Measurements from ENCODE around the gene PHACTR3. TPM values are rescaled to one million over a fixed set of nuclear protein-coding genes. Genes with fewer than 3 reads are reported as not detected.

Gene PHACTR3
- total RNA-seq, 2 experiments from 2014 or later: not detected

GRCh38 chr20:59690101-59690500 lies 85.8 kb downstream of the PHACTR3 start:
- POLR2A ChIA-PET: no interaction called here
- Mint-ChIP-seq H3K4me1 (ENCODE audit: low read depth) (no peaks in the 10 kb centered on the region), H3K27ac (no peak overlapping the region), H3K4me3 (no peak overlapping the region), H3K27me3 (peaks cover 6% of the 10 kb centered on the region), H3K9me3 (no peaks in the 10 kb centered on the region), H3K36me3 (no peaks in the 10 kb centered on the region)
- CTCF ChIA-PET: no interaction called here
- no peak for DNase-seq
- intact Hi-C loops (cut with micrococcal nuclease): no loop called here

GRCh38 chr20:59690976-59691375 lies 86.6 kb downstream of the PHACTR3 start:
- Mint-ChIP-seq H3K9me3 (no peaks in the 10 kb centered on the region), H3K4me3 (no peak overlapping the region), H3K27me3 (peaks cover 6% of the 10 kb centered on the region), H3K36me3 (no peaks in the 10 kb centered on the region), H3K4me1 (ENCODE audit: low read depth) (no peaks in the 10 kb centered on the region), H3K27ac (no peak overlapping the region)
- intact Hi-C loops (cut with micrococcal nuclease): no loop called here
- ChIA-PET CTCF (no interaction called here), POLR2A (no interaction called here)
- DNase-seq: no peak

- no peak for DNase-seq
- H3K36me3 Mint-ChIP-seq: no peaks in the 10 kb centered on the region
- intact Hi-C loops (cut with micrococcal nuclease): no loop called here
- peaks cover 6% of the 10 kb centered on the region for H3K27me3 Mint-ChIP-seq
- ChIA-PET POLR2A (no interaction called here), CTCF (no interaction called here)
- H3K4me1 Mint-ChIP-seq (ENCODE audit: low read depth): no peaks in the 10 kb centered on the region
- H3K4me3 Mint-ChIP-seq: no peak overlapping the region
- no peak overlapping the region for H3K27ac Mint-ChIP-seq
- no peaks in the 10 kb centered on the region for H3K9me3 Mint-ChIP-seq
Observed at GRCh38 chr20:59692139-59692538, 87.8 kb downstream of the PHACTR3 start.

GRCh38 chr20:59693587-59693986 lies 89.2 kb downstream of the PHACTR3 start:
- POLR2A ChIA-PET: no interaction called here
- intact Hi-C loops (cut with micrococcal nuclease): no loop called here
- H3K9me3 Mint-ChIP-seq: no peaks in the 10 kb centered on the region
- H3K27me3 Mint-ChIP-seq: peaks cover 6% of the 10 kb centered on the region
- CTCF ChIA-PET: no interaction called here
- H3K36me3 Mint-ChIP-seq: no peaks in the 10 kb centered on the region
- H3K27ac Mint-ChIP-seq: no peak overlapping the region
- H3K4me3 Mint-ChIP-seq: no peak overlapping the region
- DNase-seq: no peak
- H3K4me1 Mint-ChIP-seq (ENCODE audit: low read depth): no peaks in the 10 kb centered on the region

- DNase-seq: no peak
- Mint-ChIP-seq H3K9me3 (no peaks in the 10 kb centered on the region), H3K27ac (no peak overlapping the region), H3K27me3 (peaks cover 6% of the 10 kb centered on the region), H3K4me1 (ENCODE audit: low read depth) (no peaks in the 10 kb centered on the region), H3K36me3 (no peaks in the 10 kb centered on the region), H3K4me3 (no peak overlapping the region)
- ChIA-PET POLR2A (no interaction called here), CTCF (no interaction called here)
- intact Hi-C loops (cut with micrococcal nuclease): no loop called here
Observed at GRCh38 chr20:59696476-59696875, 92.1 kb downstream of the PHACTR3 start.

GRCh38 chr20:59697068-59697467 lies 92.7 kb downstream of the PHACTR3 start:
- no peak for DNase-seq
- no peaks in the 10 kb centered on the region for H3K4me1 Mint-ChIP-seq (ENCODE audit: low read depth)
- intact Hi-C loops (cut with micrococcal nuclease): no loop called here
- no peaks in the 10 kb centered on the region for H3K9me3 Mint-ChIP-seq
- POLR2A ChIA-PET: no interaction called here
- H3K36me3 Mint-ChIP-seq: no peaks in the 10 kb centered on the region
- no peak overlapping the region for H3K4me3 Mint-ChIP-seq
- H3K27me3 Mint-ChIP-seq: peaks cover 4% of the 10 kb centered on the region
- no peak overlapping the region for H3K27ac Mint-ChIP-seq
- CTCF ChIA-PET: no interaction called here

- no peaks in the 10 kb centered on the region for H3K9me3 Mint-ChIP-seq
- H3K4me3 Mint-ChIP-seq: no peak overlapping the region
- H3K36me3 Mint-ChIP-seq: no peaks in the 10 kb centered on the region
- H3K27me3 Mint-ChIP-seq: peaks cover 1% of the 10 kb centered on the region
- no peak for DNase-seq
- no peak overlapping the region for H3K27ac Mint-ChIP-seq
- intact Hi-C loops (cut with micrococcal nuclease): no loop called here
- no peaks in the 10 kb centered on the region for H3K4me1 Mint-ChIP-seq (ENCODE audit: low read depth)
- CTCF ChIA-PET: interaction anchor here (0.6 to 0.7 kb wide), 3 partner anchors 100 to 443 kb away, joined by 3 to 5 read pairs (median 3); no protein-coding TSS in a partner anchor
- POLR2A ChIA-PET: no interaction called here
Observed at GRCh38 chr20:59698598-59698997, 94.3 kb downstream of the PHACTR3 start.

GRCh38 chr20:59701236-59701635 lies 96.9 kb downstream of the PHACTR3 start:
- intact Hi-C loops (cut with micrococcal nuclease): no loop called here
- POLR2A ChIA-PET: no interaction called here
- H3K4me3 Mint-ChIP-seq: no peak overlapping the region
- no peak for DNase-seq
- H3K27ac Mint-ChIP-seq: no peak overlapping the region
- no peaks in the 10 kb centered on the region for H3K4me1 Mint-ChIP-seq (ENCODE audit: low read depth)
- no peaks in the 10 kb centered on the region for H3K36me3 Mint-ChIP-seq
- peaks cover 4% of the 10 kb centered on the region for H3K27me3 Mint-ChIP-seq
- CTCF ChIA-PET: no interaction called here
- H3K9me3 Mint-ChIP-seq: no peaks in the 10 kb centered on the region

- CTCF ChIA-PET: no interaction called here
- DNase-seq: no peak
- intact Hi-C loops (cut with micrococcal nuclease): no loop called here
- Mint-ChIP-seq H3K9me3 (no peaks in the 10 kb centered on the region), H3K36me3 (no peaks in the 10 kb centered on the region), H3K27ac (no peak overlapping the region), H3K4me1 (ENCODE audit: low read depth) (no peaks in the 10 kb centered on the region), H3K4me3 (no peak overlapping the region), H3K27me3 (peaks cover 6% of the 10 kb centered on the region)
- POLR2A ChIA-PET: no interaction called here
Observed at GRCh38 chr20:59703046-59703445, 98.7 kb downstream of the PHACTR3 start.

GRCh38 chr20:59705651-59706399 lies 101.5 kb downstream of the PHACTR3 start:
- Mint-ChIP-seq H3K9me3 (no peaks in the 10 kb centered on the region), H3K27ac (no peak overlapping the region), H3K4me1 (ENCODE audit: low read depth) (no peaks in the 10 kb centered on the region), H3K36me3 (no peaks in the 10 kb centered on the region), H3K4me3 (no peak overlapping the region), H3K27me3 (peaks cover 6% of the 10 kb centered on the region)
- ChIA-PET CTCF (no interaction called here), POLR2A (no interaction called here)
- DNase-seq: no peak
- intact Hi-C loops (cut with micrococcal nuclease): no loop called here

GRCh38 chr20:59706400-59706693 lies 102.0 kb downstream of the PHACTR3 start:
- Mint-ChIP-seq H3K9me3 (no peaks in the 10 kb centered on the region), H3K4me3 (no peak overlapping the region), H3K4me1 (ENCODE audit: low read depth) (no peaks in the 10 kb centered on the region), H3K27ac (no peak overlapping the region), H3K36me3 (no peaks in the 10 kb centered on the region), H3K27me3 (peaks cover 6% of the 10 kb centered on the region)
- POLR2A ChIA-PET: no interaction called here
- DNase-seq: no peak
- CTCF ChIA-PET: no interaction called here
- intact Hi-C loops (cut with micrococcal nuclease): no loop called here

- DNase-seq: no peak
- Mint-ChIP-seq H3K4me3 (no peak overlapping the region), H3K27ac (no peak overlapping the region), H3K9me3 (peaks cover 10% of the 10 kb centered on the region), H3K27me3 (peaks cover 6% of the 10 kb centered on the region), H3K36me3 (no peaks in the 10 kb centered on the region), H3K4me1 (ENCODE audit: low read depth) (no peaks in the 10 kb centered on the region)
- intact Hi-C loops (cut with micrococcal nuclease): no loop called here
- ChIA-PET POLR2A (no interaction called here), CTCF (no interaction called here)
Observed at GRCh38 chr20:59708326-59708725, 104.0 kb downstream of the PHACTR3 start.

- ChIA-PET CTCF (no interaction called here), POLR2A (no interaction called here)
- Mint-ChIP-seq H3K4me1 (ENCODE audit: low read depth) (no peaks in the 10 kb centered on the region), H3K27me3 (peaks cover 9% of the 10 kb centered on the region), H3K9me3 (peaks cover 15% of the 10 kb centered on the region), H3K4me3 (no peak overlapping the region), H3K27ac (no peak overlapping the region), H3K36me3 (no peaks in the 10 kb centered on the region)
- intact Hi-C loops (cut with micrococcal nuclease): no loop called here
- no peak for DNase-seq
Observed at GRCh38 chr20:59709636-59710035, 105.3 kb downstream of the PHACTR3 start.
